ENCODE results near the gene ZDHHC1.
A peak's percentile ranks its signal among the peaks of the same experiment; 100 is the strongest.
"Not testable (repeated sequence)": the region's sequence is repeated elsewhere in the genome, so short reads cannot be mapped to it uniquely, and the experiment has no call there.

Gene ZDHHC1

DNA sequence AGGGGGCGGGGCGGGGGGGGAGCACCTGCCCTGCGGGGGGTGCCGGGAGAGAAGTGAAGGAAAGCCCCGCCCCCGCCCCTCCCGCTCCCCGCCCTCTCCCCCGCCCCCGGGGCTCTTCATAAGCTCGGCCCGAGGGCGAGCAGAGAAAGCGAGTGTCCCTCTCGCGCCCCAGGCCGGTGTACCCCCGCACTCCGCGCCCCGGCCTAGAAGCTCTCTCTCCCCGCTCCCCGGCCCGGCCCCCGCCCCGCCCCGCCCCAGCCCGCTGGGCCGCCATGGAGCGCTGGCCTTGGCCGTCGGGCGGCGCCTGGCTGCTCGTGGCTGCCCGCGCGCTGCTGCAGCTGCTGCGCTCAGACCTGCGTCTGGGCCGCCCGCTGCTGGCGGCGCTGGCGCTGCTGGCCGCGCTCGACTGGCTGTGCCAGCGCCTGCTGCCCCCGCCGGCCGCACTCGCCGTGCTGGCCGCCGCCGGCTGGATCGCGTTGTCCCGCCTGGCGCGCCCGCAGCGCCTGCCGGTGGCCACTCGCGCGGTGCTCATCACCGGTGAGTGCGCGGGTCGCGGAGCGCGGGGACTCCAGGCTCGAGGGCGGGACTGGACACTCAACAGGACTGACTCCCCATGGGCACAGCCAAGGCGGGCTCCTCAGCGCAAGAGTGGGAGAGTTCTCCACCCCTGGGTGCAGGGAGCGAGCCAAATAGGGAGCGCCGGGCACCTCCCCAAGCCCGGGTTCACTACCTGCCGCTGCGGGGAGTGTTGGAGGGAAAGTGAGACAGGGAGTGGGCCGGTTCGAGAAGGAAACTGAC is 14.9 kb upstream of the ZDHHC1 start, which contains the start of gene HSD11B2:
TSS of gene HSD11B2 (plus strand) at position 145 of the 798 bp plus-strand sequence. CDS start at position 273, 128 bp downstream.
- DNase-seq (ENCODE audit: low read depth in 2 of 2) = no peak

DNA sequence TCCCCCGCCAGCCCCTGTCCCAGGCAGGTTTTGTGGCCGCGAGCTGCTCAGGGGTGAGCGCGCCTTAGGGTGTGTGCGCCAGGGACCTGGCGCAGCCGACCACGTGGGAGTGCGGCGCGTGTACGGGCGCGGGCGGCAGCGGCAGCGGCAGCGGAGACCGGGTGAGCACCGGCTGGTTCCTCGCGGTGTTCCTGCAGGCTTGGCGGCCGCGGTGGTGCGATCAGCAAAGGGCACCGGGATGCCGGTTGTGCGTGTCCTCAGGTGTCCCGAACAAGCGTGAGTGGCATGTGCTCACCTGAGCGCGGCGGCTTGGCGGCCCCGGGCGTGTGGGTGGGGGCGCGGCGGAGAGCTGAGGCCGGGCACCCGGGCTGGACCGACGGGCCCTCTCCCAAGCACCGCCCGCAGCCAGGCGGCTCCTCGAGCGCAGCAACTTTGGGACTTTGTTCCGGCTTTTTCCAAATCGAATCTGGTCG is 14.3 kb upstream of the ZDHHC1 start:
- DNase-seq (ENCODE audit: low read depth in 2 of 2) = no peak

DNA sequence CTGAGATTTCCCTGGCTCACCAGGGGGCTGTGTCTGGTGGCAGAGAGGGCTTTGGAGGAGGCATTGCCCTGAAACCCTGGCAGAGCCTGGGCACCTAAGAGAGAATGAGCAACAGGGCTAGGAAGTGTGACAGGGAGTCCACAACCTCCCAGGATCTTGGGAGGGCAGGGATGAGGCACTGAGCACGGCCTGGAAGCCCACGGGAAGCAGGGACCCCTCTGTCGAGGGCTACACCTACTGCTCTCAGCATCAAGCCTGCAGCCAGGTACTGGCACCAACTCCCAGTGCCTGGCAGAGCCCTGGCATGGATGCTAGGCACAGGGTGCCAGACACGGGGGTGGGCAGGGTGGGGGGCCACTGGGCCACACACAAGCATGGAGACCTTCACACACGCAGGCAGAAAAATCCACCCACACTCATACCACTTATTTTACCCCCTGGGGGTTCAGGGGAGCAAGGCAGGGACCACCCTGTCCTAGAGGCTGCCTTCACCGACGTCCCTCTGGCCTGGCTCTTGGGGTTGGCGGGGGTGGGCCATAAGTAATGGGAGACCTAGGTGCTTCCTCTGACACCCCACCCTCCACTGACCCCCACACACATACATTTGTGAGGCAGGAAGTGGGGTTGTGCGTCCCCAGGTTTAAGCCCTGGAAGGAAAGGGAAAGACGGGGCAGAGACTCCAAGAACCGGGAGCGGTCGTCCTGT is 13.7 kb upstream of the ZDHHC1 start:
- DNase-seq (ENCODE audit: low read depth in 2 of 2) = no peak

DNA sequence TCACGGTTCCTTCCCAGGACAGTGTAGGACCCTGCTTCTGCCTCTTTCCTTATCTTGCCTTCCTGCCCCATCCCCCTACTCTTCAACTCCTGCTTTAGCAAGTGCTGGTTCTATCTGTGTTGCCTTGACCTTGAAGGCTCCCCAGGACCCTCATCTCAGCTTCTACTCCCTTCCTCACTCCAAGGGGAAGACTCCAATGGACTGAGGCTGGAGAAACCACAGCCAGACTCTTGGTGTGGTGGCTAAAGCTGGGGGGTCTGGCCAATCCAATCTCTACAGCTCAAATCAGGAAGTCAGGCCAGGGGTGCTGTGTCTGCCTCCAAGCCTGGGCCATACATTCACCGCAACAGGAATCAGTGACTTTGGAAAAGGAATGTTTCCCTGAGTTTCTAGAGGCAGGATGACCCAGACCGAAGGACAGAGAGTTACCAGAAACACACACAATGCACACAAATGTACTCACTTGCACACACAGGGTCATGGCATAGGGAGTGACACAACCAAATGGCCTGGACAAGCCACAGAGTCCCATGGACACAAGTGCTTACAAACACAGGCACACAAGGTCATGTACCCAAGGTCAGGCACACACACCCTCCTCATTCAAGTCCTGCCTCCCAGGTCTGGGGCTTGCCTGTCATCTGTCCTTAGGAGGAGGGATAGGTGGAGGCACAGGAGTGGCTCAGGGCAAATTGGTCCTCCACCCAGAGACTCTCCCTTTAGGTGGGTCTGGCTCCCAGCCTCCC is 12.9 kb upstream of the ZDHHC1 start:
- no peak for DNase-seq (ENCODE audit: low read depth in 2 of 2)

DNA sequence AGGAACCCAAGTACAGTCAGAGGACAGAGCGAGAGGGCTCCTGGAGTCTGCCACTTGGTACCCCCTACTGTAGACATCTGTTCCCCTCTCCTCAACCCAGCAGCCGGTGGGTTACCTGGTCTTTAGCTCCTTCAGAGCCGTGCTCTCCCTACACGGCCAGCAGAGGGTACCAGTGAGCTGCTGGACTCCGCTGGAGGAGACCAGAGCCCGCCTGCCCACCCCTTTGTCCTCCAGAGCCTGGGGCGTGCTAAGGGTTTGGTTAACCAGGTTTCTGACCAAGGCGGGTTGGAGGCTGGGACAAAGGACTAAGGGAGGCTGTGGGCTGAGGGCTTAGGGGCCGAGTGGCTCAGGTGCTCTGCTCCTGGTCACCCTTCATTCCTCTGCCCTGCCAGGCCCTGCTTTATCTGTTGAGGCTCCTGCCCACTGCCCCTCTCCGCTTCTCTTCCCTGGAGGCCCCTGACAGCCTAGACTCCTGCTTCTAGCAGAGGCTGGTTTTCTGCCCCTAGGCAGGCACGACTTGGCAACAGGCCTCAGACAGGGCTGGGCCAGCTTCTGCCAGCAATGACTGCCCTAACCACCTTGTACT is 12.0 kb upstream of the ZDHHC1 start:
- DNase-seq (ENCODE audit: low read depth in 2 of 2) = peak; percentile 13 to 33

DNA sequence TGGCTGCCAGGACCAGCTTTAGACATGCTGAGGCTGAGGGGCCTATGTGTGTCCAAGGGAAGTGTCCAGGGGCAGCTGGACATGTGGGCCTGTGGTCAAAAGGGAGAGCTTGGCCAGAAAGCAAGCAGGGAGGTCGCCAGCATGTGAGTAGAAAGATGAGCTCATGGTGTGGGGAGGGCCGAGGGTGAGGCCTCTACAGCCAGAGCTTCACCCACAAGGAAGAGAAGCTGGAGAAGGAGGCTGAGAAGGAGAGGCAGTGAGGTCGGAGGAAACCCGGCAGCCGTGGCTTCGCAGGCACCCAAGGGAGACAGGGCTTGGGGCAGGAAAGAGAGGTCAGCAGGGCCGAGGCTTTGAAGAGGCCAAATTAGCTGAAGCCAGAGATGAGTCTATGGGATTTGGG is 10.7 kb upstream of the ZDHHC1 start:
- DNase-seq (ENCODE audit: low read depth in 2 of 2) = no peak

DNA sequence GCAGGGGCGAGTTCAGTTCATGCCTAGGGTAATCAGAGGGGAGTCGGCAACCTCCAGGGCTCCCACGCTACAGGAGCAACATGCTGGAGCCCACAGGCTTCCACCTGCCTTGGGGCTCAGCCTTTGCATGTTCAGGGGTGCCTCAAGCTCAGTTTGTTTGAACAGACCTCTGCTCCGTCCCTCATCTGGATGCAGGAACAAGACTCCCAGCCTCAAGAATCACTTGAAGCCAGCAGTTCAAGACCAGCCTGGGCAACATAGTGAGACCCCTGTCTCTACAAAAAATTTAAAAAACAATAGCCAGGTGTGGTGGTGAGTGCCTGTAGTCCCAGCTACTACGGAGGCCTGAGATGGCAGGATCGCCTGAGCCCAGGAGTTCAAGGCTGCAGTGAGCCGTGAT is 9.7 kb upstream of the ZDHHC1 start:
- DNase-seq (ENCODE audit: low read depth in 2 of 2) = no peak

DNA sequence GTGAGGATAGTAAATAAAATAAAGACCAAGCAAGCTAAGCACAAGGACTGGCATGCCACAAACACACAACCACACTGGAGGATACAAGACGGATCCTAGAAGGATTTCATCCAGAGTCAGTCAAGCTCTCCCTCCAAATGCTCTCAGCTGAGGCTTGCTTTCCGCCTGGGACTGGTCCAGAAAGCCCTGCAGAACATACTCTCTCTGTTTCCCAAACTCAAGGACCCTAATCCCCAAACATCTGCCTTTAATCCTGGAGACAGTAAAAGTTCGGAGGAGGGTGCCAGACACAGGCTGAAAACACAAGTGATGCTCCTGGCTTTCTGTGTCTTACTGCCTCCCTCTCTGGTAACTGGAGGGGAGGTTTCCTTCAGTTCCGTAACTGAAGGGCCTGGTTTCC is 9.3 kb upstream of the ZDHHC1 start:
- DNase-seq (ENCODE audit: low read depth in 2 of 2) = no peak

DNA sequence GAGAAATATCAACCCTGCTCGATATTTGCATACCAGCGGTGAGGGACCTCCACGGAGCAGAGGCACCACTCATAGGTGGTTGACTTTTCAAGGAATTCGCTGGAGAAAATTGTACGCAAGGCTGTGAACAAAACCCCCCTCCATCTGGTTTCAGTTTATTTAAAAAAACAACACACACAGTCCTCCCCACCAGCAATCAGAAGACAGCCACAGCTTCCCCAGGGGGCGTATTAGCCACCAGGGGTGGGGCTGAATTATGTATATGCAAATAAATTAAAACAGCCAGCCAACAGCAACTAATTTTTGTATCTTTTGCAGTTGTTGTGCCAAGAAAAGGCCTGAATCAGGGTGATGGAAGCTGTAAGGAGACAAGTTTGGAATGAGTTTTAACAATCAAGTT is 8.8 kb upstream of the ZDHHC1 start:
- DNase-seq (ENCODE audit: low read depth in 2 of 2) = no peak

DNA sequence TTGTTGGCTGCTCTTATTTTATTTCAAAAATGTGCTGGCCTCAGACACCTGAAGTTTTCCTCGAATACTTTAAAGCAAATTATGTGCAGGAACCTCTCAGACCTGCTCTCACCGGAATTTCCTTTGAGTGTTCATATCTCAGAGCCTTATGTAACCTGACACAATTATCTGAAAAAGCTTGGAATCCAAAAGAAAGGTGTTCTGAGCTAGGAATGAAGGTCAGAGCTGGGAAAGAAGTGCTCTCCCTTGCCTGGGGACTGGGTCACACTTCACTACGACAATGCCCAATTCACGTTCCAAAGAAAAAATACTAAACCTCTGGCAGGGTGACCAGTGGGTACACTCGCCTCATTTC is 8.0 kb upstream of the ZDHHC1 start:
- no peak for DNase-seq (ENCODE audit: low read depth in 2 of 2)

DNA sequence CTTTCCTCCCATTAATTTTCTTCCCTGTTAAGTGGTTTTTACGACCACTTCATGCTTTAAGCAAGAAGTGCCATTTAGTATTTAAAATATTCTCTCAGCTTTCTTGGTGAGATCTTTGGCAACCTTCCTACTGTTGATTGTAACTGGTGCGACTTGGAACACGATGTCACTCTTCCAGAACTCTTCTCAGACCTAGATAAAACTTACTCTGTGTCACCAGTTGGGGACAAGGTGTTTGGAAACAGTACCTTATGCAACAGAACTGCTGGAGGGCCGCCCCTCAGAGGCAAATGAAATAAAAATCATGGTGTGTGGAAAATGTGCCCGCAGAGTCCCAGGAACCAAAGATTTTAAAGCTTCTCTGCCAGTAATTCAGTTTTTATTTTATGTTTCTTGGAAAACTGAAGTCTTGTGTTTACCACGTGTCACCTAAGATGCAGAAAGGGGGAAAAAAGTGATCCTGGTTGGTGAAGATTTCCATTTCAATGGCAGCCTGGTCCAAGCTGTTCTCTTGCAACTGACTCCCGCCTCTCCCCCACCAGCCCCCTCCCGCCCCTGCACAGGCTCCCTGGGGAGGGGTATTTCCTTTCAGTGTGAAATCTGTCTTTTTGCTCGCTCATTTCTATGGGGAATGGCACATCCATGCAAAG is 7.5 kb upstream of the ZDHHC1 start:
- no peak for DNase-seq (ENCODE audit: low read depth in 2 of 2)

DNA sequence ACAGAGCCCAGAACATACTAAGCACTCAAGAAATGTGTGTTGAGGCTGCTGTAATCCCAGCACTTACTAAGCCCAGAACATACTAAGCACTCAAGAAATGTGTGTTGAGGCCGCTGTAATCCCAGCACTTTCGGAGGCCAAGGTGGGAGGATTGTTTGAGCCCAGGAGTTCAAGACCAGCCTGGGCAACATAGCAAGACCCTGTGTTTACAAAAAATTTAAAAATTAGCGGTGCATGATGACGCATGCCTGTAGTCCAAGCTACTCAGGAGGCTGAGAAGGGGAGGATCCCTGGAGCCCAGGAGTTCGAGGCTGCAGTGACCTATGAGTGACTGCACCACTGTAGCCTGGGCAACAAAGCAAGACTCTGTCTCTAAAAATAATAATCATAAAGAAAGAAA is 6.7 kb upstream of the ZDHHC1 start:
- no peak for DNase-seq (ENCODE audit: low read depth in 2 of 2)

DNA sequence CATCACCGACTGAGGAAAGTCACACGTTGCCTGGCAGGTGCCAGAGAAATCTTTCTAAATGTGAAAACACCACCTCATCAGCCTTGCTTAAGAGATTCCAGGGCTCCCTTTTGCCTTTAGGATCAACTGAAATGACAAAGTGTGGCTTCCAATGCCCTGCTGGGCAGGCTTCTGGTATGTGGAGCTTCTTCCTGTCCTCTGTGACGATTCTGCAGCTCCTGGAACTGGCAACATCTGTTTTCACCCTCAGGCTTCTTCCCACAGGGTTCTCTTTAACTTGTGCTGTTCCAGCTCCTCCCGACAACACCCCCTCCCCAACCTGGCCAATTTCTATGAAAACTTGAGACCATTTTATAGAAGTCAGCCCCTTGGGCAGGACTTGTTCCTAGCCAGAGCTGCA is 4.8 kb upstream of the ZDHHC1 start:
- DNase-seq (ENCODE audit: low read depth in 2 of 2) = no peak

DNA sequence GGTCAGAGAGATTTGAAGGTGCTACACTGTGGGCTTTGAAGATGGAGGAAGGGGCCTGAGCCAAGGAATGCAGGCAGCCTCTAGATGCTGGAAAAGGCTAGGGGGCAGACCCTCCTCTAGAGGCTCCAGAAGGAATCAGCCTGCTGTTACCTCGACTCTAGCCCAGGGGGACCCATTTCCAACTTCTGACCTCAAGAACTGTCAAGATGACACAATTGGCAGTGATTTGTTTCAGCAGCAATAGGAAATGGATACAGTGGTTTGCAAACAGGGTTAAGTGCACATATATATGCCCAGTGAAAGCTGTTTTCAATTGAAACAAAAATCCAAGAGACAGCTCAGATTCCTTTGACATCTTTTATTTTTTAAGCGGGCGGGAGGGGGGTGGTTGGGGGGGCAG is 3.7 kb upstream of the ZDHHC1 start:
- no peak for DNase-seq (ENCODE audit: low read depth in 2 of 2)

DNA sequence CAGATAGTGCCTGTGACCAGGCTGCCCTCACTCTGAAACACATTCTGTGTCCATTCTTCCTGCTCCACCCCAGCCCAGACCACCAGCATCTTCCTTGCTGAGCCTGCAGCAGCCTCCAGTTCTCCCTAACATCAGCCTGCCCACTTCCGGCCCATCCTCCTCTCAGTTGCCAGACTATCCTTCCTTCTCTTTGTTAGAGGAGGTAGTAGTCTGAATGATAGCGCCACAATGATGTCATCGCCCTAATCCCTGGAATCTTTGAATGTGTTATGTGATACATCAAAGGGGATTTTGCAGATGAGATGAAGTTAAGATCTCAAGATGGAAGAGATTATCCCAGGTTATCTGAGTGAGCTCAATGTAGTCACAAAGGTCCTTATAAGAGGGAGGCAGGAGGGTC is 3.2 kb upstream of the ZDHHC1 start:
- no peak for DNase-seq (ENCODE audit: low read depth in 2 of 2)

DNA sequence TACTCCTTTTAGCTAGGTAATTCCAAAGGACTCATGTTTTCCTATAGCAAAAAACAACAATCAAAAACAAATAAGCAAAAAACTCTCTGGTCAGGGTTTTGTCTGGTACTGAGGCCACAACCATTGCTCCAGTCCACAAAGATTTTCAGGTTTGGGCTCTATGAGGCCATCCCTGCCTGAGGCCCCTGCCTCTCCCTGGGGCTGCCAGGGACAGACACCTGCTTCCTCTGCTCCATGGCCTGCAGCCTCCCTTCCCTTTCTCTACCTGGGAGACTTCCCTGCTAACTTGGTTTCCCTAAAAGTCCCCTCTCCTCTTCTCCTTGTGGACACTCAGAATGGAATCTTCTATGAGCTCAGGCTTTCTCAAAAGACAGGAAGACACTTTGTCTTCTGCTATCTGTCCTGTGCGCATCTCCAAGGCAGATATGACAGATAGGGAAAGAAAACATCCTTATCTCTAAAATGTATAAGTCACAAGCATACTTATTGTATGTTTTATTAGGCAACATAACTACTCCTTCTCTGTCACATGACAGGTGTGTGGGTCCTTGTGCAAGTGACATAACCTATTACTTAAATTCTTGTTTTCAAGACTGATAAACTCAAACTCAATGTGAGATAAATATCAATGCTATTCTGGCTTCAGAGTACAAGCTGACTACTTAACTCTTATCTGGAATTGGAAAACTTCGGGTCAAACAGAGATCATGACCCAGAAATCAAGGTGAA is 1.2 kb upstream of the ZDHHC1 start:
- DNase-seq (ENCODE audit: low read depth in 2 of 2) = no peak

DNA sequence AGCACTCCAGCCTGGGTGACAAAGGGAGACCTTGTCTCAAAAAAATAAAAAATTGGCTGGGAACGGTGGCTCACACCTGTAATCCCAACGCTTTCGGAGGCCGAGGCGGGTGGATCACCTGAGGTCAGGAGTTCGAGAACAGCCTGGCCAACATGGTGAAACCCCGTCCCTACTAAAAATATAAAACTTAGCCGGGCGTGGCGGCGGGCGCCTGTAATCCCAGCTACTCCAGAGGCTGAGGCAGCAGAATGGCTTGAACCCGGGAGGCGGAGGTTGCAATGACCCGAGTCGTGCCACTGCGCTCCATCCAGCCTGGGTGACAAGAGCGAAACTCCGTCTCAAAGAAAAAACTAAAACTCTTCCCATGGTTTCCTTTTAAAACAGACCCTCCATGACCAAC is 856 bp downstream of the ZDHHC1 start:
- not testable (repeated sequence) for DNase-seq (ENCODE audit: low read depth in 2 of 2)

DNA sequence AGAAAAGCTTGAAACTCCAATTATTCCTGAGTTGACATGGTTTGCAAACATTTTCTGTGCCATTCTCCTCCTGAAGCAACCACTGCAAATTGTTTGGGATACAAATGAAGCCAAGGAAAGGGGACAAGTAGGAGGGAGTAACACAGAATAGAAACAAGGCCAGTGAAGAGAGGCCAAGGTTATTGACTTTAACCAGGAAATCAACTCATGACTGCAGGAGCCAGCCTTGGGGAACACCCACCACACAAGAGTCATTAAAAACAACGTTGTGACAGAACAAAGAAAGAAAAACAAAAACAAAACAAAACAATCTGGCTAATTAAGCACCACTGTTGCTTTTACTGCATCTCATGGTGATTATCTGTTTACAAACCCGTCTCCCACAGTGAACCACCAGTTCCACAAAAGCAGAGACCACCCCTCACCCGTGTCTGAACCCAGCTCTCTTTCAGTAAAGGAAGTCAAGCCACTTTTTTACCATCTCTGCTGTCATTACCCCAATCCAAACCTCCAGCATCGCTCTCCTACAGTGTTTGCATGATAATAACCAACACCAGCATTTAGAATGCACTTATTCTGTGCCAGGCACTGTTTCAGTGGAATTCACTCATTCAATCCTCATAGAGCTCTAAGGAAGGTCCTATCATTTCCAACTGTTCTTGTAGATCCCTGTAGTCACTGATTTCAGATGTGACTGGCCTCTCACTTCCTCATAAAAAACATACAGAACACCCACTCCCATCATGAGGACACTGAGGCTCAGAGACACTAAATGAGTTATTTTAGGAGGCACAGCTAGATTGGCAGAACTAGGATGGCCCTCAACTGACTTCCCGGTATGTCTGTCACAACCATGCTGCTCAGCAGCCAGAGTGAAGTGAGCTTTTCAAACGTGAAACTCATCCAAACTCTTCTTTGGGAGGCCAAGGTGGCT is 2.0 kb downstream of the ZDHHC1 start:
- DNase-seq (ENCODE audit: low read depth in 2 of 2) = no peak

DNA sequence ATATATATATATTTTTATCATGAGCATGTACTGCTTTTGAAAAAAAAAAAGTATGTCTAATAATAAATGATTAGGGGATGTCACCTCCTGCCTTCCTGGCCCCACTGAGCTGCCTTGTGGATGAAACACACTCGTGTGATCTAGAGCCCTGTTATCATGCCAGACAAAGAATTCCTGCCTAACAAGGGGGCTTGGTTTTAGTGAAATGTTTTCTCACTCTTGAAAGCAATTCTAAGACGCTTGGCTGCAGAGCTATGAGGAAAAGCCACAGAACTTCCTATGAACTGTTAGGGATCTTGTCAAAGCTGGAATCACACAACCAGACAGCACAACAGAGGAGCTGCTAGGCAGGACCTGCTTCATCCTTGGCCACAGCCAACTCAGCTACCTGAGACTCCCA is 4.0 kb downstream of the ZDHHC1 start:
- no peak for DNase-seq (ENCODE audit: low read depth in 2 of 2)

DNA sequence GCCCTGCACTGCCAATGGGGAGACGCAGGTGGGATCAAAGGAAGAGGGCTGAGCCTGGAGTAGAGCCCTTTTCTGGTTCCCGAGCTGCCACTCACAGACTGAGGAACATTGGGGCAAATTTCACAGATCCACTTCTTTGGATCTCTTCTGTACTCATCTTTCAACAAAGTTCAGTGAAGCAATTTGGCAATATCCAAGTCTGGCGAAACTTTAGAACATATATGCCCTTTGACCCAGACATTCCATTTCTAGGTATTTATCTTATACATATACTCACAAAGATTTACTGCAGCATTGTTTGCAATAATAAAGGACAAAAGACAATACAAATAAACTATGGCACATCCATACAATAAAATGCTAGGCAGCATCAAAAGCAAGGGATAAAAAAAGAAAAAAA is 4.9 kb downstream of the ZDHHC1 start:
- no peak for DNase-seq (ENCODE audit: low read depth in 2 of 2)
